Left ventricle myocardium inferior (tissue), 1 donor: ENCODE measurements around the gene CEP78. TPM values are rescaled to one million over a fixed set of nuclear protein-coding genes. Genes with fewer than 3 reads are reported as not detected.
A peak's percentile ranks its signal among the peaks of the same experiment; 100 is the strongest.

Experiments used
- DNase-seq: peaks from one replicate; pipeline ENCODE4 v3.0.0-alpha.2; 2020
- H3K27ac ChIP-seq: fragments of 200-600 bp; replicated peaks from 2 replicates; pipeline ENCODE4 v1.8.0; 2021
- H3K27me3 ChIP-seq: fragments of 200-600 bp; 2 replicates; pipeline ENCODE4 v1.8.0; 2021; ENCODE audit warnings: low read depth
- H3K36me3 ChIP-seq: fragments of 200-600 bp; 2 replicates; pipeline ENCODE4 v1.8.0; 2021
- H3K4me1 ChIP-seq: fragments of 200-600 bp; 2 replicates; pipeline ENCODE4 v1.8.0; 2021
- H3K4me3 ChIP-seq: fragments of 200-600 bp; 2 replicates; pipeline ENCODE4 v1.8.0; 2021; ENCODE audit warnings: mild to moderate bottlenecking, moderate library complexity
- H3K9me3 ChIP-seq: fragments of 200-600 bp; replicated peaks from 2 replicates; pipeline ENCODE4 v1.8.0; 2021
- intact Hi-C: fragments of 100-400 bp; cut with micrococcal nuclease; formaldehyde crosslinking; loops from one replicate; pipeline ENCODE4 v1.11.0; 2022
- total RNA-seq: library from RNA; stranded (reverse); fragmentation: NEBNext Ultra II Directional; extraction: Animal tissue kit (Norgen Biotek cat#: 25700); gene quantifications from one replicate; pipeline ENCODE4 v1.2.1, GENCODE V29; 2021
- TF ChIP-seq, protein P1 (sequence below): fragments of 200-600 bp; IDR thresholded peaks from 2 replicates; pipeline ENCODE4 v1.8.0; 2021; ENCODE audit warnings: antibody characterized with exemption, mild to moderate bottlenecking, borderline replicate concordance
- donor health status: DM: no; HTN: yes; CAD: no; lungs with severe emphysema.

The CEP78 gene
- total RNA-seq, 1 donor from 2014 or later = 3.4 TPM

DNA sequence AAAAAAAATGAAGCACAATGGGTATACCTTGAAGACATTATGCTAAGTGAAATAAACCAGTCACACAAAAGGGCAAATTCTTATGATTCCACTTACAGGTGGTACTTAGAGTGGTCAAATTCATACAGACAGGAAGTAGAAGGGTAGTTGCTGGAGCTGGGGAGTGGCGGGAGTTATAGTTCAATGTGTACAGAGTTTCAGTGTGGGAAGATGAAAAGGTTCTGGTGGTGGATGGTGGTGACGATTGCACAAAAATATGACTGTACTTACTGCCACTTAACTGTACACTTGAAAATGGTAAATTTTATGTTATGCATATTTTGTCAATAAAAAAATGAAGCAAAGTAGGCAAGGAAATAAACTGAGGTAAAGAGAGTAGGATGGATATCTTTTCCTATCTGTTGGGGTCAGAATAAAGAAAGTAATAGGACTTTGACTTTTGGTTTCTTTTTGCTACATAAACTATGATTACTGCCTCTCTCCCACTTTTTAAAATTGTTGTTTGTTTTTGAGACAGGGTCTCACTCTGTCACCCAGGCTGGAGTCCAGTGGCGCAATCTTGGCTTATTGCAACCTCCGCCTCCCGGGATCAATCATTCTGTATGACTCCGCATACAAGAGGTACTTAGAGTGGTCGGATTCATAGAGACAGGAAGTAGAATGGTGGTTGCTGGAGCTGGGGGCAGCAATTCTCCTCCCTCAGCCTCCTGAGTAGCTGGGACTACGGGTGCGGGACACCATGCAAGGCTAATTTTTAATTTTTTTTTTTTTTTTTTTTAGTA lies 57.0 kb downstream of the CEP78 start:
- TF ChIP-seq, protein P1, sequence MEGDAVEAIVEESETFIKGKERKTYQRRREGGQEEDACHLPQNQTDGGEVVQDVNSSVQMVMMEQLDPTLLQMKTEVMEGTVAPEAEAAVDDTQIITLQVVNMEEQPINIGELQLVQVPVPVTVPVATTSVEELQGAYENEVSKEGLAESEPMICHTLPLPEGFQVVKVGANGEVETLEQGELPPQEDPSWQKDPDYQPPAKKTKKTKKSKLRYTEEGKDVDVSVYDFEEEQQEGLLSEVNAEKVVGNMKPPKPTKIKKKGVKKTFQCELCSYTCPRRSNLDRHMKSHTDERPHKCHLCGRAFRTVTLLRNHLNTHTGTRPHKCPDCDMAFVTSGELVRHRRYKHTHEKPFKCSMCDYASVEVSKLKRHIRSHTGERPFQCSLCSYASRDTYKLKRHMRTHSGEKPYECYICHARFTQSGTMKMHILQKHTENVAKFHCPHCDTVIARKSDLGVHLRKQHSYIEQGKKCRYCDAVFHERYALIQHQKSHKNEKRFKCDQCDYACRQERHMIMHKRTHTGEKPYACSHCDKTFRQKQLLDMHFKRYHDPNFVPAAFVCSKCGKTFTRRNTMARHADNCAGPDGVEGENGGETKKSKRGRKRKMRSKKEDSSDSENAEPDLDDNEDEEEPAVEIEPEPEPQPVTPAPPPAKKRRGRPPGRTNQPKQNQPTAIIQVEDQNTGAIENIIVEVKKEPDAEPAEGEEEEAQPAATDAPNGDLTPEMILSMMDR = no peak
- H3K4me1 ChIP-seq = peaks cover 21% of the 10 kb centered on the region
- no peak overlapping the region for H3K4me3 ChIP-seq
- H3K27ac ChIP-seq = no peak overlapping the region
- H3K36me3 ChIP-seq = no peaks in the 10 kb centered on the region
- no peaks in the 10 kb centered on the region for H3K9me3 ChIP-seq
- peaks cover 43% of the 10 kb centered on the region for H3K27me3 ChIP-seq
- intact Hi-C loops = no loop called here
- DNase-seq = no peak

DNA sequence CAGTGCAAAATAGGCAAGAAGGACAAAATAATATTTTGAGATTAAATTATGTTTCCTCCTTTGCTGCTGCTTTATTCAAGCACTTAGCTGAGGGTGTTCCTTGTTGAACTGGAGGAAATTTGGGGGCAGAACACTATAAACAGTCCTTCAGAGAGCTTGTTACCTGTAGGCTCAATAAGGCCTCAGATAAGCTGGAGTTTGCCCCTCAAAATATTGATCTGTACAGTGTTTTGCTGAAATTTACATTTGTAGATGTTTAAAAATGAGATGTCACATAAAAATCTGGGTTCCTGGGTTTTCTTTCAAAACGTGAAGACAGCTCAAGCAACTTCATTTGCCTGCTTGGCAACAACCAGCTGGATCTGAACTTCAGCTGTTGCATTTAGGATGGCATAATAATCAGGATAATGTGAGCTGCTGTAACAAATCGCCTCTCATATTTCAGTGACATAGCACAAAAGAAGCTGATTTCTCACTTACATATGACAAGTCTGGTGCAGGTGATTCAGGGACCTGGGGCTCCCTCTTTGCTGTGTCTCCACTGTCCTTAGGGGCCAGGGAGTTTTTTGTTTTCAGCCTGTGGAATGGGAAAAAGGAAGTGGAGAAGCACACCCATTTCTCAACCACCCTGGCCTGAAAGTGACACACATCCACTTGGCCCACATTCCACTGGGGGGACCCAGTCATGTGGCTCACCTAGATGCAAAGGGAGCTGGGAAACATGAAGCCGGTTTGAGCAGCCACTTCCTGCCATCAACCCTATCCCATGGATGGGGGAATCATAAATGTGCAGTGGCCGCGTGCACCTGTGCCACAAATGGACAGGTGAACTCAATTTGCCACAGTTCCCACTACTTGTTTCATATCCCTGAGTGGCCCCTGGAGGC lies 58.7 kb downstream of the CEP78 start:
- H3K27me3 ChIP-seq = peaks cover 54% of the 10 kb centered on the region
- TF ChIP-seq, protein P1 = no peak
- no peak overlapping the region for H3K27ac ChIP-seq
- H3K9me3 ChIP-seq = no peaks in the 10 kb centered on the region
- H3K4me3 ChIP-seq = no peak overlapping the region
- H3K4me1 ChIP-seq = peaks cover 27% of the 10 kb centered on the region
- intact Hi-C loops = no loop called here
- no peak for DNase-seq
- no peaks in the 10 kb centered on the region for H3K36me3 ChIP-seq

DNA sequence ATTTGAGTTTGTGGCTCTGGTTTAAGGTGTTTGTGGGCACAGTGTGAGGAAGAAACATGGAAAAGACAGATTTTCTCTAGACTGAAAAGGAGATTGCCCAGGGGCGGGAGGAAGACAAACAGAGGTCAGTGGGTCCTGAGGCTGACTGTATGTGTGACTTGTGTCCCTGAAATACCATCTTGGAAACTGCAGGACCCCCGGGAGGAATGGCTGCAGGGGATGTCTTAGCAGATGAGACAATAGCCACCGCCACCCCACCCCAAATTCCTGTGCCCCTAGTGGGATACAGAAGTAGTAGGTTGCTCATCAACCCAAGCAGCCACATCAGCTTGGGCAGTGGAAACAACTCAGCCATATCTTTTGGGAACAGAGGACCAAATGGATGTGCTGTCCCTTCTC lies 59.3 kb downstream of the CEP78 start:
- peaks cover 27% of the 10 kb centered on the region for H3K4me1 ChIP-seq
- H3K27me3 ChIP-seq = peaks cover 61% of the 10 kb centered on the region
- DNase-seq = no peak
- no peak overlapping the region for H3K4me3 ChIP-seq
- intact Hi-C loops = no loop called here
- H3K36me3 ChIP-seq = no peaks in the 10 kb centered on the region
- TF ChIP-seq, protein P1 = no peak
- H3K27ac ChIP-seq = no peak overlapping the region
- no peaks in the 10 kb centered on the region for H3K9me3 ChIP-seq

DNA sequence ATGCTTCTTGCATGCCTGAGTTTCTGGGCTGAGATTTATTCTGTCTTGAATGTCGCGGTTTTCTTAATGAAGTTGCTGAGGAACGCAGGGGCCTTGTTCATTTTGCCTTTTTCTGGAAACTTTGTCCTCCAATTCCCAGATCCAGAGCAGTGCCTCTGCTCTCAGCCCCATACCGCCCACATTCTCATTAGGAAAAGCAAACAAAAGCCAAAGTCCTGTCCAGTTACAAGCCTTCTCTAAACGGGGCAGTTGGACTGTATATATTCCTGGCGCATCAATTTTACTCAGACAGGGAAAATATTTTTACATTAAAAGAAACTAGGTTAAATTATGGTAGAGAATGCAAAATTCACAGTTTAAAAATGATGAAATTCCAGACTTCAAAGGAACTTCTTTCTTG lies 59.9 kb downstream of the CEP78 start:
- Histone ChIP-seq H3K4me1 (peaks cover 27% of the 10 kb centered on the region), H3K27me3 (peaks cover 66% of the 10 kb centered on the region), H3K27ac (peak overlapping the region; percentile 46), H3K36me3 (no peaks in the 10 kb centered on the region), H3K9me3 (no peaks in the 10 kb centered on the region), H3K4me3 (peak overlapping the region; percentile 69)
- TF ChIP-seq, protein P1 = no peak
- no peak for DNase-seq
- intact Hi-C loops = no loop called here

DNA sequence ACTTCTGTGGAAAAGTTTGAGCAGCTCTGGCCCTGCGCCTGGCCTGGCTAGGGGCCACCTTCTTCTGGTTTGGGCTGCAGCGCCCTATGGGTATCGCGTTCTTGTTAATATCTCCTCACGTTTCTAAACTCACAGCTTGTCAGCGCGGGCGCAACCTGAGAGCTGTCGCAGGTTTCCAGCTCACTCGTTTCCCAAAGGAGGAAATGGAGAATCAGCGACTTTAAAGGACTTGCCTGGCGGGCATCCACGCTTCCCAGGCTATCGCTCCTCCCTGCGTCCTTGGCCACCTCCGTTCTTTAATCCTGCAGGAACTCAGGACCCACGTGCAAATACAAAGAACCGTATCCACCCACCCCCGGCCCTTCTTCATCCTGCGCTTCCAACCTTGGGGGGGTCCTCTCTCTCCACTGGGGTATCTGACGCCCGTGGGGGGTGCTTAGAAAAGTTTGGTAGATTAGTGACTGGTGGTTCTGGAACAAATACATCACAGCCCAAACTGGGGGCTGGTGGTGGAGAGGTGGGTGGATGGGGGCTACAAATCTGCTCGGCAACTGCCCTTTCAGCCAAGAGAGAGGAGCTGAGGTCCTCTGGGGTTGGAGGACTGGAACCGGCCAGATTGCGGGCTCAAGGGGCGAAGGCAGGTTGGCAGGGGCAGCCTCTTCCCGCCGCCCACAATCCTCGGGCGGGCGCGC lies 60.5 kb downstream of the CEP78 start:
- Histone ChIP-seq H3K27ac (peak overlapping the region; percentile 46), H3K36me3 (no peaks in the 10 kb centered on the region), H3K4me1 (peaks cover 27% of the 10 kb centered on the region), H3K27me3 (peaks cover 73% of the 10 kb centered on the region), H3K4me3 (peak overlapping the region; percentile 69), H3K9me3 (no peaks in the 10 kb centered on the region)
- TF ChIP-seq, protein P1 = no peak
- intact Hi-C loops = no loop called here
- DNase-seq = peak; percentile 37
